Upper lobe of left lung (tissue), 6 donors: ENCODE data around the gene SDHA. TPM values are rescaled to one million over a fixed set of nuclear protein-coding genes. Genes with fewer than 3 reads are reported as not detected.

ENCODE experiments used
- ATAC-seq, 2 donors: fragments of 200-7000 bp; cut with Tn5 transposase; one replicate each; pipeline ENCODE4 v1.9.1; 2022; ENCODE audit warnings: mild to moderate bottlenecking in 2 of 2, moderate library complexity in 2 of 2; ENCODE audit not compliant: low FRiP score in 2 of 2
- DNase-seq, 2 donors: peaks; one replicate each; pipeline ENCODE4 v3.0.0-alpha.2; 2019 to 2020
- H3K27ac ChIP-seq, 4 donors: fragments of 200-600 bp; sonication (generic); one replicate each; pipeline ENCODE4 v1.5.1; 2016 to 2019
- H3K27me3 ChIP-seq, 4 donors: fragments of 200-600 bp; sonication (generic); one replicate each; pipeline ENCODE4 v1.5.1; 2017 to 2019
- H3K36me3 ChIP-seq, 4 donors: fragments of 200-600 bp; sonication (generic); one replicate each; pipeline ENCODE4 v1.5.1; 2016 to 2019
- H3K4me1 ChIP-seq, 4 donors: fragments of 200-600 bp; sonication (generic); one replicate each; pipeline ENCODE4 v1.5.1; 2018 to 2019
- H3K4me3 ChIP-seq, 4 donors: fragments of 200-600 bp; sonication (generic); one replicate each; pipeline ENCODE4 v1.5.1; 2017 to 2019; ENCODE audit warnings: mild to moderate bottlenecking in 2 of 4, moderate library complexity in 1 of 4
- H3K9me3 ChIP-seq, 4 donors: fragments of 200-600 bp; sonication (generic); one replicate each; pipeline ENCODE4 v1.5.1; 2018 to 2019
- EP300 ChIP-seq, 4 donors: sonication (generic); formaldehyde crosslinking; IDR thresholded peaks; one replicate each; pipeline ENCODE4 v1.5.1; 2017; ENCODE audit warnings: antibody characterized with exemption in 4 of 4, control low read depth in 2 of 4
- POLR2A ChIP-seq, 4 donors: fragments of 450-650 bp; IDR thresholded peaks; one replicate each; pipeline ENCODE4 v1.5.1; 2016 to 2017; ENCODE audit warnings: antibody characterized with exemption in 4 of 4, mild to moderate bottlenecking in 2 of 4
- POLR2AphosphoS5 ChIP-seq, 2 donors: sonication (generic); formaldehyde crosslinking; IDR thresholded peaks; one replicate each; pipeline ENCODE4 v1.5.1; 2017; ENCODE audit warnings: antibody characterized with exemption in 2 of 2
- WGBS, 2 donors: methylation state at CpG; one replicate each; pipeline ENCODE4 v1.1.5; 2017 to 2018; 5-methylcytosine and 5-hydroxymethylcytosine counted together
- total RNA-seq, 6 donors: library from RNA; depleted of rRNA in 4 of 6; stranded (reverse); fragments of >200 nt in 4 of 6; gene quantifications; one replicate each; pipeline versions ENCODE4 v1.1.0 to v1.2.1, GENCODE V29; 2016 to 2021
- TF ChIP-seq, protein P1 (sequence below), 6 experiments: fragments of 450-650 bp in 4 of 6; fragments of 200-600 bp in 2 of 6; sonication (generic) in 2 of 6; IDR thresholded peaks; one replicate each; pipeline ENCODE4 v1.5.1; 2016 to 2019; ENCODE audit warnings: antibody characterized with exemption in 6 of 6
- donor health status: DM: no; HTN: no; CAD: no; lungs with moderate emphysema.
- donor health status: DM: no; HTN: yes; CAD: no; lungs with severe emphysema.

The SDHA gene
- total RNA-seq, 6 donors from 2014 or later: 64.0 to 123 (median 95.1) TPM

GRCh38 chr5:180286-180918 lies 37.7 kb upstream of the SDHA start:
- Histone ChIP-seq H3K4me1 (no peaks in the 10 kb centered on the region), H3K27ac (no peak overlapping the region), H3K27me3 (no peaks in the 10 kb centered on the region), H3K36me3 (no peaks in the 10 kb centered on the region), H3K4me3 (no peak overlapping the region), H3K9me3 (no peaks in the 10 kb centered on the region)
- peak in 1 of 2 donors; percentile 1 for DNase-seq
- no peak for ATAC-seq
- TF ChIP-seq EP300 (IDR thresholded peaks at IDR 0.05): no peak
- TF ChIP-seq, protein P1, sequence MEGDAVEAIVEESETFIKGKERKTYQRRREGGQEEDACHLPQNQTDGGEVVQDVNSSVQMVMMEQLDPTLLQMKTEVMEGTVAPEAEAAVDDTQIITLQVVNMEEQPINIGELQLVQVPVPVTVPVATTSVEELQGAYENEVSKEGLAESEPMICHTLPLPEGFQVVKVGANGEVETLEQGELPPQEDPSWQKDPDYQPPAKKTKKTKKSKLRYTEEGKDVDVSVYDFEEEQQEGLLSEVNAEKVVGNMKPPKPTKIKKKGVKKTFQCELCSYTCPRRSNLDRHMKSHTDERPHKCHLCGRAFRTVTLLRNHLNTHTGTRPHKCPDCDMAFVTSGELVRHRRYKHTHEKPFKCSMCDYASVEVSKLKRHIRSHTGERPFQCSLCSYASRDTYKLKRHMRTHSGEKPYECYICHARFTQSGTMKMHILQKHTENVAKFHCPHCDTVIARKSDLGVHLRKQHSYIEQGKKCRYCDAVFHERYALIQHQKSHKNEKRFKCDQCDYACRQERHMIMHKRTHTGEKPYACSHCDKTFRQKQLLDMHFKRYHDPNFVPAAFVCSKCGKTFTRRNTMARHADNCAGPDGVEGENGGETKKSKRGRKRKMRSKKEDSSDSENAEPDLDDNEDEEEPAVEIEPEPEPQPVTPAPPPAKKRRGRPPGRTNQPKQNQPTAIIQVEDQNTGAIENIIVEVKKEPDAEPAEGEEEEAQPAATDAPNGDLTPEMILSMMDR (IDR thresholded peaks at IDR 0.05): no peak
- no peak for TF ChIP-seq POLR2AphosphoS5 (IDR thresholded peaks at IDR 0.05)
- TF ChIP-seq POLR2A (IDR thresholded peaks at IDR 0.05): no peak
- 74 to 90% methylated on average over 9 to 13 of the region's 13 CpGs for WGBS, 2 donors

DNA sequence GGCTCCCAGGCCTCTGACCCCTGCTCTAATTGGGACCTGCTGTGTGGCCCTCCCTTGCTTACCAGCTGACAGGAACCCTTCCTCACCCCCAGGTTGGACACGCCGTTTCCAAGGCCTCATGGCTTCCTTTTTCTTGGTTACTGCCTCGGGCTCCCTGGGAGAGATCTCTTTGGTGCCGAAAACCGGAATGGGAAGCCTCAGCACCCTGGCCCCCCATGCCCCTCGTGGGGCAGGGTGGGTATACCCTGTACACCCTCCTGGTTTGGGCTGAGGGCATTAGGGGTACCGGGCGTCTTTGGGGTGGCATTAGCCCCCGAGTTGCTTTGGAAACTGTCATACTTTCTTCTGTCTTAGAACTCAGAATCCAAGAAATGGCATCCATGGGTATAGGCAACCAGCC lies 37.0 kb upstream of the SDHA start:
- Histone ChIP-seq H3K36me3 (no peaks in the 10 kb centered on the region), H3K4me3 (no peak overlapping the region), H3K27ac (no peak overlapping the region), H3K4me1 (no peaks in the 10 kb centered on the region), H3K9me3 (no peaks in the 10 kb centered on the region), H3K27me3 (no peaks in the 10 kb centered on the region)
- DNase-seq (no peak), ATAC-seq (no peak)
- 96 to 97% methylated on average over 4 to 9 of the region's 9 CpGs for WGBS, 2 donors
- TF ChIP-seq EP300 (IDR thresholded peaks at IDR 0.05): no peak
- TF ChIP-seq, protein P1 (IDR thresholded peaks at IDR 0.05): no peak
- TF ChIP-seq POLR2AphosphoS5 (IDR thresholded peaks at IDR 0.05): no peak
- TF ChIP-seq POLR2A (IDR thresholded peaks at IDR 0.05): no peak

DNA sequence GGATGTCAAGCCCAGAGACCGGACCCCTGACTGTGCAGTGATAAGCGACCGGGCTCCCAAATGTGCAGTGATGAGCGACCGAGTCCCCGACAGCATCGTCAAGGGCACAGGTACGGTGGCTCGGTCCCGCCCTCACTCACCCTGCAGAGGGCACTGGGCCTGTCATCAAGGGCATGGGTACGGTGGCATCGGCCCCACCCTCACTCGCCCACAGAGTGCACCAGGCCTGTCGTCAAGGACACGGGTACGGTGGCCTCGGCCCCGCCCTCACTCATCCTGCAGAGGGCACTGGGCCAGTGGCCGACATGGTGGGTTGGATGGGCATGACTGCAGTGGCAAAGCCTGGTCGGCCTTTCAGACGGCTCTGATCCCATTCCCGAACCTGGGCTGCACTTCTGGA lies 36.6 kb upstream of the SDHA start:
- Histone ChIP-seq H3K36me3 (no peaks in the 10 kb centered on the region), H3K27ac (no peak overlapping the region), H3K9me3 (no peaks in the 10 kb centered on the region), H3K4me1 (no peaks in the 10 kb centered on the region), H3K4me3 (no peak overlapping the region), H3K27me3 (no peaks in the 10 kb centered on the region)
- 90 to 96% methylated on average over 11 to 22 of the region's 22 CpGs for WGBS, 2 donors
- ATAC-seq (no peak), DNase-seq (peak in 1 of 2 donors; percentile 59)
- TF ChIP-seq POLR2A (IDR thresholded peaks at IDR 0.05): no peak
- TF ChIP-seq, protein P1 (IDR thresholded peaks at IDR 0.05): no peak
- no peak for TF ChIP-seq EP300 (IDR thresholded peaks at IDR 0.05)
- no peak for TF ChIP-seq POLR2AphosphoS5 (IDR thresholded peaks at IDR 0.05)

- ATAC-seq (no peak), DNase-seq (peak in 1 of 2 donors; percentile 50)
- Histone ChIP-seq H3K27me3 (no peaks in the 10 kb centered on the region), H3K36me3 (no peaks in the 10 kb centered on the region), H3K27ac (no peak overlapping the region), H3K4me3 (no peak overlapping the region), H3K4me1 (no peaks in the 10 kb centered on the region), H3K9me3 (no peaks in the 10 kb centered on the region)
- WGBS, 2 donors: 89 to 93% methylated on average over 9 to 12 of the region's 12 CpGs
- TF ChIP-seq EP300 (IDR thresholded peaks at IDR 0.05) (no peak), POLR2A (IDR thresholded peaks at IDR 0.05) (no peak), POLR2AphosphoS5 (IDR thresholded peaks at IDR 0.05) (no peak)
- TF ChIP-seq, protein P1 (IDR thresholded peaks at IDR 0.05): no peak
Measured at GRCh38 chr5:182126-182525, 36.0 kb upstream of the SDHA start.

- H3K4me1 ChIP-seq: peaks cover 0 to 11% (median 5%) of the 10 kb centered on the region in 4 donors
- 81 to 83% methylated on average over 7 of the region's 7 CpGs for WGBS, 2 donors
- no peaks in the 10 kb centered on the region for H3K9me3 ChIP-seq
- H3K36me3 ChIP-seq: no peaks in the 10 kb centered on the region
- H3K27ac ChIP-seq: no peak overlapping the region
- H3K4me3 ChIP-seq: no peak overlapping the region
- ATAC-seq (no peak), DNase-seq (no peak)
- no peaks in the 10 kb centered on the region for H3K27me3 ChIP-seq
- TF ChIP-seq EP300 (IDR thresholded peaks at IDR 0.05) (no peak), POLR2A (IDR thresholded peaks at IDR 0.05) (no peak), POLR2AphosphoS5 (IDR thresholded peaks at IDR 0.05) (no peak)
- TF ChIP-seq, protein P1 (IDR thresholded peaks at IDR 0.05): no peak
Measured at GRCh38 chr5:184471-184870, 33.6 kb upstream of the SDHA start.
